Erythroblast (primary cell): ENCODE results near the gene ZMAT5.

Experiments
- GATA1 ChIP-seq: IDR thresholded peaks from 2 replicates; pipeline ENCODE4 v1.6.1; 2011; ENCODE audit warnings: low read depth, mild to moderate bottlenecking, control low read depth, low read length, moderate library complexity
- POLR2A ChIP-seq: IDR thresholded peaks from 2 replicates; pipeline ENCODE4 v1.6.1; 2011; ENCODE audit warnings: mild to moderate bottlenecking, low read length

DNA sequence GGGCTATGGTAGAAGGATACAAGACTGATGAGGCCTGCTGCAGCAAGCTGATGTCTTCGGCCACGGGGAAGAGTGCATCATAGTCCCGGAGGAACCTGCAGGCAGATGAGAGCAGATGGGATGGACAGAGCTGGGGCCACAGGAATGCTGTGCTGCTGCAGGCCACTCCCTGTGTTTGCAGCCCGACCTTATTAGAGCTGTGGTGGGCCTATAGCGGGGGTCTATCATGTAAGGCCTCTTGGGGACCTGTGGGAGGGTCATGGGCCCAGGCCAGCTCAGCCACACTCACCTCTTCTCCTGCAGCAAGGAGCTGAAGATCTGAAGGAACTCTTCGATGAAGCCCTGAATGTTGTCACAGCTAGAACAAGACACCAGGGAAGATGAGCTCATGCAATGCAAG, 39.4 kb upstream of the ZMAT5 start:
- no peak for TF ChIP-seq POLR2A
- no peak for TF ChIP-seq GATA1
